NCI-H1930 (cell line): ENCODE data around the gene SLC30A3.
A peak's percentile ranks its signal among the peaks of the same experiment; 100 is the strongest.
"Not testable (repeated sequence)": the region's sequence is repeated elsewhere in the genome, so short reads cannot be mapped to it uniquely, and the experiment has no call there.

Experiments
- DNase-seq, 2 experiments: peaks; one replicate each; lab custom pipeline; 2025; lab: John Stamatoyannopoulos, UW

SLC30A3 gene

GRCh38 chr2:27285481-27285880, 22.6 kb upstream of the SLC30A3 start:
- no peak for DNase-seq

- DNase-seq: no peak
Observed at GRCh38 chr2:27284996-27285395, 22.1 kb upstream of the SLC30A3 start.

- DNase-seq: no peak
Observed at GRCh38 chr2:27282892-27283291, 20.0 kb upstream of the SLC30A3 start.

- no peak for DNase-seq
Observed at GRCh38 chr2:27281855-27282559, 19.2 kb upstream of the SLC30A3 start, which contains the start of gene TRIM54. TRIM54 (plus strand) TSS chr2:27282429; CDS start chr2:27282732, 303 bp downstream.

- DNase-seq: no peak
Observed at GRCh38 chr2:27281442-27281841, 18.6 kb upstream of the SLC30A3 start.

- no peak for DNase-seq
Observed at GRCh38 chr2:27280826-27281225, 18.0 kb upstream of the SLC30A3 start.

- DNase-seq: no peak
Observed at GRCh38 chr2:27278010-27278409, 15.2 kb upstream of the SLC30A3 start.

GRCh38 chr2:27275211-27276150, 12.6 kb upstream of the SLC30A3 start, which contains the start of gene DNAJC5G:
DNAJC5G (plus strand) TSS chr2:27275433; CDS start chr2:27276729, 1,296 bp downstream.
- no peak for DNase-seq

- not testable (repeated sequence) for DNase-seq
Observed at GRCh38 chr2:27272537-27273522, 10.0 kb upstream of the SLC30A3 start.

- DNase-seq: no peak
Observed at GRCh38 chr2:27271631-27272340, 8.9 kb upstream of the SLC30A3 start.

- DNase-seq: no peak
Observed at GRCh38 chr2:27270670-27271069, 7.8 kb upstream of the SLC30A3 start.

GRCh38 chr2:27270131-27270530, 7.3 kb upstream of the SLC30A3 start:
- no peak for DNase-seq

- not testable (repeated sequence) for DNase-seq
Observed at GRCh38 chr2:27268296-27268695, 5.4 kb upstream of the SLC30A3 start.

GRCh38 chr2:27265536-27265870, 2.7 kb upstream of the SLC30A3 start:
- DNase-seq: no peak

- DNase-seq: peak; percentile 78 to 84
Observed at GRCh38 chr2:27264753-27265535, 2.1 kb upstream of the SLC30A3 start.

- DNase-seq: peak in 1 of 2 experiments; percentile 37
Observed at GRCh38 chr2:27264253-27264752, 1.5 kb upstream of the SLC30A3 start.

GRCh38 chr2:27263287-27264252, 723 bp upstream of the SLC30A3 start:
- DNase-seq: no peak

- no peak for DNase-seq
Observed at GRCh38 chr2:27261926-27262298, 935 bp downstream of the SLC30A3 start.
